ENCODE measurements around the gene OR8S1.
A peak's percentile ranks its signal among the peaks of the same experiment; 100 is the strongest.
"Not testable (repeated sequence)": the region's sequence is repeated elsewhere in the genome, so short reads cannot be mapped to it uniquely, and the experiment has no call there.

Gene OR8S1

DNA sequence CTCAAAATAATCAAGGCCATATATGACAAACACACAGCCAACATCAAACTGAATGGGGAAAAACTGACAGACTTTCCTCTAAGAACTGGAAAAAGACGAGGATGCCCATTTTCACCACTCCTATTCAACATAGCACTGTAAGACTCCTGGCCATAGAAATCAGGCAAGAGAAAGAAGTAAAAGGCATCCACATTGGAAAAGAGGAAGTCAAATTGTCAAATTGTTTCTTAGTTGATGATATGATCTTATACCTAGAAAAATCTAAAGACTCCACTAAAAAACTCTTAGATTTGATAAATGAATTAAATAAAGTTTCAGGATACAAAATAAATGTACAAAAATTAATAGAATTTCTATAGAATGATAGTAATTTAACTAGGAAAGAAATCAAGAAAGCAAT is 11.2 kb downstream of the OR8S1 start:
- no peak for DNase-seq (ENCODE audit: low read depth)
- H3K4me3 ChIP-seq (ENCODE audit: low read depth, low read length): no peak overlapping the region
- TF ChIP-seq, protein P1, sequence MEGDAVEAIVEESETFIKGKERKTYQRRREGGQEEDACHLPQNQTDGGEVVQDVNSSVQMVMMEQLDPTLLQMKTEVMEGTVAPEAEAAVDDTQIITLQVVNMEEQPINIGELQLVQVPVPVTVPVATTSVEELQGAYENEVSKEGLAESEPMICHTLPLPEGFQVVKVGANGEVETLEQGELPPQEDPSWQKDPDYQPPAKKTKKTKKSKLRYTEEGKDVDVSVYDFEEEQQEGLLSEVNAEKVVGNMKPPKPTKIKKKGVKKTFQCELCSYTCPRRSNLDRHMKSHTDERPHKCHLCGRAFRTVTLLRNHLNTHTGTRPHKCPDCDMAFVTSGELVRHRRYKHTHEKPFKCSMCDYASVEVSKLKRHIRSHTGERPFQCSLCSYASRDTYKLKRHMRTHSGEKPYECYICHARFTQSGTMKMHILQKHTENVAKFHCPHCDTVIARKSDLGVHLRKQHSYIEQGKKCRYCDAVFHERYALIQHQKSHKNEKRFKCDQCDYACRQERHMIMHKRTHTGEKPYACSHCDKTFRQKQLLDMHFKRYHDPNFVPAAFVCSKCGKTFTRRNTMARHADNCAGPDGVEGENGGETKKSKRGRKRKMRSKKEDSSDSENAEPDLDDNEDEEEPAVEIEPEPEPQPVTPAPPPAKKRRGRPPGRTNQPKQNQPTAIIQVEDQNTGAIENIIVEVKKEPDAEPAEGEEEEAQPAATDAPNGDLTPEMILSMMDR (IDR thresholded peaks at IDR 0.05; ENCODE audit: insufficient read depth, low read depth, low read length, missing control alignments): no peak

DNA sequence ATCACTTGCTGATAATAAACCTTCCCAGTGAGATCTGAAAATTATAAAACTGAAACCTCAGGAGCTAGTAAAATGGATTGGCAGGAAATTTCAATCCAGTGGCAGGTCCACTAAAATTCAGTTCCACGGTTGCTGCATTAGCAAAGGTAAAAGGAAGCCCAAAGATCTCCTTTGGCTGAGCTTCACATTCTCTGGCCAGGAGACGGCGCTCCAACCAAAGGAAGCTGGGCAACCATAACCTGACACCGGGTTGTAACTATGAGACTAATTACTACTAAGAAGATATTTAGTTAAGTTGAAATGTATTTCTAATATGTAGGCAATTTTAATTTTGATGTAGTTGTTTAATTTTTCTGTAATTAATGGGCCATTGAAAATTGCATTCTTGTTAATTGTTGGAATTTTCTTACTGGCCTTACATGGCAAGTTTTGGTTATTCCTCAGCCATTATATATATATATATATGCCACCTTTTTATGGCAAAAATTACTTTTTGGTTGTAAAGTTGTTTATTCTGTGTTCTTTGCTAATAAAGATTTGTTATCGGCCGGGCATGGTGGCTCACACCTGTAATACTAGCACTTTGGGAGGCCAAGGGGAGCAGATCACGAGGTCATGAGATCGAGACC is 17.0 kb downstream of the OR8S1 start:
- H3K4me3 ChIP-seq (ENCODE audit: low read depth, low read length): no peak overlapping the region
- TF ChIP-seq, protein P1 (IDR thresholded peaks at IDR 0.05; ENCODE audit: insufficient read depth, low read depth, low read length, missing control alignments): peak; percentile 73
- DNase-seq (ENCODE audit: low read depth): peak; percentile 66

DNA sequence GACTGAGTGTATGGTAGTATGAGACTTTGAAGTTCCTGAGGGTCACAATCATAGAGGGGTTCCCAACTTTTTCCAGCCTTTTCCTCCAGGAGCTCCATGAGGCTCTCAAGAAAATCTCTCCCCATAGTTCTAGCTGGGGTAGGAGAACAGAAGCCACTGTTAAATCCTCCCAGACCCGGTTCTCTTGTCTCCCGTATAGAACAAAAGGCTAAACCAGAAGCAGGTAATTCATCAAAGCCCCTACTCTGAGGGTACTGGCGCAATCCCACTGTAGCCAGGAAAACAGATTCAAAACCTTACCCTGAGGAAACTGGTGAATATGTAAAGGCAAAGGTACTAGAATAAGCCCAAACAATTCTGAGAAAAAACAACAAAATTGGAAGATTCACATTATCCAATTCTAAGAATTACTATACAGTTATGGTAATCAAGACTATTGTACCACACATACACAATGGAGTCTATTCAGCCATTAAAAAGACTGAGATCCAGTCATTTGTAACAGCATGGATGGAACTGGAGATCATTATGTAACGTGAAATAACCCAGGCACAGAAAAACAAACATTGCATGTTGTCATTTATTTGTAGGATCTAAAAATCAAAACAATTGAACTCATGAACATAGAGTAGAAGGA is 20.5 kb downstream of the OR8S1 start:
- H3K4me3 ChIP-seq (ENCODE audit: low read depth, low read length): no peak overlapping the region
- DNase-seq (ENCODE audit: low read depth): no peak
- TF ChIP-seq, protein P1 (IDR thresholded peaks at IDR 0.05; ENCODE audit: insufficient read depth, low read depth, low read length, missing control alignments): no peak

DNA sequence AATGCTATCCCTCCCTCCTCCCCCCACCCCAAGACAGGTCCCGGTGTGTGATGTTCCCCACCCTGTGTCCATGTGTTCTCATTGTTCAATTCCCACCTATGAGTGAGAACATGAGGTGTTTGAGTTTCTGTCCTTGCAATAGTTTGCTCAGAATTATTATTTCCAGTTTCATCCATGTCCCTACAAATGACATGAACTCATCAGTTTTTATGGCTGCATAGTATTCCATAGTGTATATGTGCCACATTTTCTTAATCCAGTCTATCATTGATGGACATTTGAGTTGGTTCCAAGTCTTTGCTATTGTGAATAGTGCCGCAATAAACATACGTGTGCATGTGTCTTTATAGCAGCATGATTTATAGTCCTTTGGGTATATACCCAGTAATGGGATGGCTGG is 21.6 kb downstream of the OR8S1 start:
- DNase-seq (ENCODE audit: low read depth): not testable (repeated sequence)

DNA sequence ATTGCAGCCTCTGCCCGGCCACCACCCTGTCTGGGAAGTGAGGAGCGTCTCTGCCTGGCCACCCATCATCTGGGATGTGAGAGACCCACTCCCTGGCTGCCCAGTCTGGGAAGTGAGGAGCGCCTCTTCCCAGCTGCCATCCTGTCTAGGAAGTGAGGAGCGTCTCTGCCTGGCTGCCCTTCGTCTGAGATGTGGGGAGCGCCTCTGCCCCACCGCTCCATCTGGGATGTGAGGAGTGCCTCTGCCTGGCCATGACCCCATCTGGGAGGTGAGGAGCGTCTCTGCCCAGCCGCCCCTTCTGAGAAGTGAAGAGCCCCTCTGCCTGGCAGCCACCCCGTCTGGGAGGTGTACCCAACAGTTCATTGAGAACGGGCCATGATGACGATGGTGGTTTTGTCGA is 26.2 kb downstream of the OR8S1 start:
- not testable (repeated sequence) for DNase-seq (ENCODE audit: low read depth); H3K4me3 ChIP-seq (ENCODE audit: low read depth, low read length)

More for the DNA sequence above, 21.6 kb downstream of the OR8S1 start:
- not testable (repeated sequence) for H3K4me3 ChIP-seq (ENCODE audit: low read depth, low read length)

DNA sequence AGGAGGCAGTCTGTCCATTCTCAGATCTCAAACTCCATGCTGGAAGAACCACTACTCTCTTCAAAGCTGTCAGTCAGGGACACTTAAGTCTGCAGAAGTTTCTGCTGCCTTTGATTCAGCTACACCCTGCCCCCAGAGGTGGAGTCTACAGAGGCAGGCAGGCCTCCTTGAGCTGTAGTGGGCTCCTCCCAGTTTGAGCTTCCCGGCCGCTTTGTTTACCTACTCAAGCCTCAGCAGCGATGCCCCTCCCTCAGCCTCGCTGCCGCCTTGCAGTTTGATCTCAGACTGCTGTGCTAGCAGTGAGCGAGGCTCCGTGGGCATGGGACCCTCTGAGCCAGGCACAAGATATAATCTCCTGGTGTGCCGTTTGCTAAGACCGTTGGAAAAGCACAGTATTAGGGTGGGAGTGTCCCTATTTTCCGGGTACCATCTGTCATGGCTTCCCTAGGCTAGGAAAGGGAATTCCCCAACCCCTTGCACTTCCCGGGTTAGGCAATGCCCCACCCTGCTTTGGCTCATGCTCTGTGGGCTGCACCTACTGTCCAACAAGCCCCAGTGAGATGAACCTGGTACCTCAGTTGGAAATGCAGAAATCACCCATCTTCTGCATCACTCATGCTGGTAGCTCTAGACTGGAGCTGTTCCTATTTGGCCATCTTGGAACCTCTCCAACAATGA is 28.4 kb downstream of the OR8S1 start:
- DNase-seq (ENCODE audit: low read depth); H3K4me3 ChIP-seq (ENCODE audit: low read depth, low read length): not testable (repeated sequence)

DNA sequence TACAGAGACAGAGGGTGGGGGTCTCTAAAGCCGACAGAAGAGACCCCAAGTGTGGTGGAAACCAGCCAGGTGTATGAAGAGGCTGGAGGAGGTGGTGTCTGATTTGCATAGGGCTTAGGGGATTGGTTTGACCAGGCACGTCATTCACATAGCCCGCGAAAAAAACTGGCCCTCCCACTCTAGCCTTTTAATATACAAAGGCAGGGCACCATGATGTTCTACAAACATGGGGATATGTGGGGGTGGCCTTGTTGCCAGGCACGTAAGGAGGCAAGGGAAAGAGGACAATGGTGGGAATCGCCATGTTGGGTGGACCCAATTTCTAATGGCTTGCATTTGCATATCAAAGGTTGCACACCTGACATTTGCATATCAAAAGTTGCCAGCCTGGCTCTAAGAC is 31.2 kb downstream of the OR8S1 start:
- no peak for DNase-seq (ENCODE audit: low read depth)
- TF ChIP-seq, protein P1 (IDR thresholded peaks at IDR 0.05; ENCODE audit: insufficient read depth, low read depth, low read length, missing control alignments): no peak
- no peak overlapping the region for H3K4me3 ChIP-seq (ENCODE audit: low read depth, low read length)

DNA sequence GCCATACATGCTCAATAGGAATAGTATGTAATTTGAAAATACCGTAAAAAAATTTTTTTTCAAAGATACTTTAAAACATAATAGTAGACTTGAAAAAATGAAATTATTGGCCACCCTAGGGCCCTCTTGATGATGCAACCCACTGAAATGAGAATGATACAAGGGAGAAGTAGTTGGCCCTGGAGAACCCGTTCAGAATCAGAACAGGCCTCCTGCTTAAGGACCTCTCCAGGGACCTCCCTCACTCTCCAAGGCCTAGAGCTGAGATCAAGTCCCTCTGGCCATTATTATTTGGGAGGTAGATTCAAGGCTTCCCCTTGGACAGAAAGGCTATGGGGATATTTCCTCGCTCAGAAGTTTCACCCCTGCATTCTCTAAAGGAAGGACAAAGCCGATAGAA is 32.5 kb downstream of the OR8S1 start:
- TF ChIP-seq, protein P1 (IDR thresholded peaks at IDR 0.05; ENCODE audit: insufficient read depth, low read depth, low read length, missing control alignments): no peak
- no peak for DNase-seq (ENCODE audit: low read depth)
- H3K4me3 ChIP-seq (ENCODE audit: low read depth, low read length): no peak overlapping the region

All from GM12865 (cell line).